Right lobe of liver (tissue), 4 donors: ENCODE results near the gene USP40.

ENCODE experiments used
- POLR2A ChIP-seq: fragments of 450-650 bp; IDR thresholded peaks from one replicate; pipeline ENCODE4 v1.6.1; 2017; ENCODE audit warnings: antibody characterized with exemption, mild to moderate bottlenecking
- TF ChIP-seq, protein P1 (sequence below), 4 donors: fragments of 200-600 bp in 3 of 4; fragments of 450-650 bp in 1 of 4; IDR thresholded peaks; one replicate each; pipeline versions ENCODE4 v1.5.1 to v1.8.0; 2016 to 2022; ENCODE audit warnings: antibody characterized with exemption in 4 of 4, mild to moderate bottlenecking in 2 of 4
- donor health status: DM: no; HTN: no; CAD: no.
- donor health status: DM: no; HTN: no; CAD: no.
- donor health status: DM: no; HTN: yes; CAD: no.

- TF ChIP-seq, protein P1, sequence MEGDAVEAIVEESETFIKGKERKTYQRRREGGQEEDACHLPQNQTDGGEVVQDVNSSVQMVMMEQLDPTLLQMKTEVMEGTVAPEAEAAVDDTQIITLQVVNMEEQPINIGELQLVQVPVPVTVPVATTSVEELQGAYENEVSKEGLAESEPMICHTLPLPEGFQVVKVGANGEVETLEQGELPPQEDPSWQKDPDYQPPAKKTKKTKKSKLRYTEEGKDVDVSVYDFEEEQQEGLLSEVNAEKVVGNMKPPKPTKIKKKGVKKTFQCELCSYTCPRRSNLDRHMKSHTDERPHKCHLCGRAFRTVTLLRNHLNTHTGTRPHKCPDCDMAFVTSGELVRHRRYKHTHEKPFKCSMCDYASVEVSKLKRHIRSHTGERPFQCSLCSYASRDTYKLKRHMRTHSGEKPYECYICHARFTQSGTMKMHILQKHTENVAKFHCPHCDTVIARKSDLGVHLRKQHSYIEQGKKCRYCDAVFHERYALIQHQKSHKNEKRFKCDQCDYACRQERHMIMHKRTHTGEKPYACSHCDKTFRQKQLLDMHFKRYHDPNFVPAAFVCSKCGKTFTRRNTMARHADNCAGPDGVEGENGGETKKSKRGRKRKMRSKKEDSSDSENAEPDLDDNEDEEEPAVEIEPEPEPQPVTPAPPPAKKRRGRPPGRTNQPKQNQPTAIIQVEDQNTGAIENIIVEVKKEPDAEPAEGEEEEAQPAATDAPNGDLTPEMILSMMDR (IDR thresholded peaks at IDR 0.05), result no peak
- no peak for TF ChIP-seq POLR2A
Observed at GRCh38 chr2:233445152-233445830, 121.3 kb downstream of the USP40 start.
